Measurements from ENCODE around the gene HCN4. TPM values are rescaled to one million over a fixed set of nuclear protein-coding genes. Genes with fewer than 3 reads are reported as not detected.
"Not testable (repeated sequence)": the region's sequence is repeated elsewhere in the genome, so short reads cannot be mapped to it uniquely, and the experiment has no call there.

Gene HCN4
- total RNA-seq, 1 donor from 2014 or later, result 17.0 TPM

GRCh38 chr15:73305331-73306211 lies 63.2 kb downstream of the HCN4 start:
- Mint-ChIP-seq H3K4me3 (ENCODE audit: unreplicated experiment) (no peak overlapping the region), H3K36me3 (ENCODE audit: unreplicated experiment) (peaks cover 5% of the 10 kb centered on the region), H3K9me3 (ENCODE audit: unreplicated experiment) (peaks cover 10% of the 10 kb centered on the region), H3K27ac (ENCODE audit: unreplicated experiment) (peak overlapping the region; percentile 89), H3K4me1 (ENCODE audit: low read depth, unreplicated experiment) (peaks cover 14% of the 10 kb centered on the region), H3K27me3 (ENCODE audit: unreplicated experiment) (peaks cover 2% of the 10 kb centered on the region)
- peak; percentile 65 for DNase-seq
- TF ChIP-seq CTCF (IDR thresholded peaks at IDR 0.05; ENCODE audit: partially characterized antibody, unreplicated experiment), result peak; percentile 37

GRCh38 chr15:73303636-73304035 lies 65.1 kb downstream of the HCN4 start:
- peaks cover 3% of the 10 kb centered on the region for H3K36me3 Mint-ChIP-seq (ENCODE audit: unreplicated experiment)
- no peak overlapping the region for H3K27ac Mint-ChIP-seq (ENCODE audit: unreplicated experiment)
- no peak for DNase-seq
- peaks cover 10% of the 10 kb centered on the region for H3K9me3 Mint-ChIP-seq (ENCODE audit: unreplicated experiment)
- H3K4me1 Mint-ChIP-seq (ENCODE audit: low read depth, unreplicated experiment), result peaks cover 11% of the 10 kb centered on the region
- TF ChIP-seq CTCF (IDR thresholded peaks at IDR 0.05; ENCODE audit: partially characterized antibody, unreplicated experiment), result no peak
- H3K4me3 Mint-ChIP-seq (ENCODE audit: unreplicated experiment), result no peak overlapping the region
- peaks cover 2% of the 10 kb centered on the region for H3K27me3 Mint-ChIP-seq (ENCODE audit: unreplicated experiment)

GRCh38 chr15:73300286-73300685 lies 68.5 kb downstream of the HCN4 start:
- DNase-seq; H3K4me3 Mint-ChIP-seq (ENCODE audit: unreplicated experiment); H3K27me3 Mint-ChIP-seq (ENCODE audit: unreplicated experiment); H3K36me3 Mint-ChIP-seq (ENCODE audit: unreplicated experiment); H3K4me1 Mint-ChIP-seq (ENCODE audit: low read depth, unreplicated experiment); H3K27ac Mint-ChIP-seq (ENCODE audit: unreplicated experiment): not testable (repeated sequence)
- peaks cover 12% of the 10 kb centered on the region for H3K9me3 Mint-ChIP-seq (ENCODE audit: unreplicated experiment)

- Mint-ChIP-seq H3K27me3 (ENCODE audit: unreplicated experiment) (peaks cover 2% of the 10 kb centered on the region), H3K4me1 (ENCODE audit: low read depth, unreplicated experiment) (peaks cover 8% of the 10 kb centered on the region), H3K9me3 (ENCODE audit: unreplicated experiment) (peaks cover 12% of the 10 kb centered on the region), H3K27ac (ENCODE audit: unreplicated experiment) (no peak overlapping the region), H3K4me3 (ENCODE audit: unreplicated experiment) (no peak overlapping the region), H3K36me3 (ENCODE audit: unreplicated experiment) (no peaks in the 10 kb centered on the region)
- no peak for TF ChIP-seq CTCF (IDR thresholded peaks at IDR 0.05; ENCODE audit: partially characterized antibody, unreplicated experiment)
- no peak for DNase-seq
Measured at GRCh38 chr15:73298522-73299245, 70.1 kb downstream of the HCN4 start.

- Mint-ChIP-seq H3K36me3 (ENCODE audit: unreplicated experiment) (no peaks in the 10 kb centered on the region), H3K27ac (ENCODE audit: unreplicated experiment) (peak overlapping the region; percentile 62), H3K4me3 (ENCODE audit: unreplicated experiment) (no peak overlapping the region)
Measured at GRCh38 chr15:73296609-73297353, 72.0 kb downstream of the HCN4 start.

More at GRCh38 chr15:73296609-73297353, 72.0 kb downstream of the HCN4 start:
- peaks cover 8% of the 10 kb centered on the region for H3K4me1 Mint-ChIP-seq (ENCODE audit: low read depth, unreplicated experiment)
- H3K9me3 Mint-ChIP-seq (ENCODE audit: unreplicated experiment), result peaks cover 7% of the 10 kb centered on the region
- DNase-seq, result no peak
- peaks cover 2% of the 10 kb centered on the region for H3K27me3 Mint-ChIP-seq (ENCODE audit: unreplicated experiment)
- no peak for TF ChIP-seq CTCF (IDR thresholded peaks at IDR 0.05; ENCODE audit: partially characterized antibody, unreplicated experiment)
